DND-41 (cell line): ENCODE results near the gene RNF213.

Experiments used
- EZH2 ChIP-seq: IDR thresholded peaks from 3 replicates; pipeline ENCODE4 v1.6.1; 2012; ENCODE audit warnings: borderline replicate concordance, low read depth, mild to moderate bottlenecking, moderate library complexity, low read length, inconsistent platforms; ENCODE audit not compliant: severe bottlenecking
- TF ChIP-seq, protein P1 (sequence below): IDR thresholded peaks from 2 replicates; pipeline ENCODE4 v1.5.1; 2012; ENCODE audit warnings: borderline replicate concordance, low read length, moderate library complexity, mild to moderate bottlenecking; ENCODE audit not compliant: poor library complexity, severe bottlenecking; ENCODE audit errors: extremely low read depth

DNA sequence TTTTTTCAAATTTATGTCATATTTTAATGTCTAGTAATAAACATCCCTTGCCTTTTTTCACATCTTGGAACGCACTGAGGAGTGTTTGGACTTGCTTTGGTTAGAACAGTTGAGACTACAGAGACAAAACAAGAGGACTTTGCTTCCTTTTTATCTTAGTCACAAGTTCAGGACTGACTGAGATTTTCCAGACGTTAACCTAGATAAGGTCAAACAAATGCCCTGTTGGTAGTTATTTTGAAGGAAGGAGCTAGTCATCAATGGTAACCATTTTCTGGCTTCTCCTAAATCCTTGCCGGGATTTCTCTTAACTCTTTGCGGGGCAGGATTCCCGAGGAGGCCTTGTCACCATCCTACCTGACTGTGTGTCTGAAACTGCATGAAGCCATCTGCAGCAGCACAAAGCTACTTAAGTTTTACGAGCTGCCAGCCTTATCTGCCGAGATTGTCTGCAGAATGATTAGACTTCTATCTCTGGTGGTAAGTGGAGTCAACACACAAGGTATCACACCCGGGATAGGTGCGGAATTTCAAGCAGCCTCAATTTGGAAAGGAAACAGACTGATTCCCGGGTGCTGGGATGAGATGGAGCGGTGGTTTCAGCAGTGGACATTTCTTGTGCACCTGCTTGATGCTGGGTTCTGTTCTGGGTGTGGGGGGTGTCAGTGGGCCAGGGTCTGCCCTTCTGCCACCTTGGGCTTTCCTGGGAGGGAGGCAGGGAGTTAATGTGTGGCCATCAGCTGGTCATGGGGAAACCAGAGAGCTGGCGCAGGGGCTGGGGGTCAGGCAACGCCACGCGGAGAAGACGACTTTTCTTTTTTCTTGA is 48.3 kb downstream of the RNF213 start:
- TF ChIP-seq, protein P1, sequence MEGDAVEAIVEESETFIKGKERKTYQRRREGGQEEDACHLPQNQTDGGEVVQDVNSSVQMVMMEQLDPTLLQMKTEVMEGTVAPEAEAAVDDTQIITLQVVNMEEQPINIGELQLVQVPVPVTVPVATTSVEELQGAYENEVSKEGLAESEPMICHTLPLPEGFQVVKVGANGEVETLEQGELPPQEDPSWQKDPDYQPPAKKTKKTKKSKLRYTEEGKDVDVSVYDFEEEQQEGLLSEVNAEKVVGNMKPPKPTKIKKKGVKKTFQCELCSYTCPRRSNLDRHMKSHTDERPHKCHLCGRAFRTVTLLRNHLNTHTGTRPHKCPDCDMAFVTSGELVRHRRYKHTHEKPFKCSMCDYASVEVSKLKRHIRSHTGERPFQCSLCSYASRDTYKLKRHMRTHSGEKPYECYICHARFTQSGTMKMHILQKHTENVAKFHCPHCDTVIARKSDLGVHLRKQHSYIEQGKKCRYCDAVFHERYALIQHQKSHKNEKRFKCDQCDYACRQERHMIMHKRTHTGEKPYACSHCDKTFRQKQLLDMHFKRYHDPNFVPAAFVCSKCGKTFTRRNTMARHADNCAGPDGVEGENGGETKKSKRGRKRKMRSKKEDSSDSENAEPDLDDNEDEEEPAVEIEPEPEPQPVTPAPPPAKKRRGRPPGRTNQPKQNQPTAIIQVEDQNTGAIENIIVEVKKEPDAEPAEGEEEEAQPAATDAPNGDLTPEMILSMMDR, result no peak
- no peak for TF ChIP-seq EZH2
